Smooth muscle cell of the coronary artery (primary cell): Measurements from ENCODE around the gene LAMP1. TPM values are rescaled to one million over a fixed set of nuclear protein-coding genes. Genes with fewer than 3 reads are reported as not detected.

Experiments used
- total RNA-seq: library from RNA; depleted of rRNA; stranded (reverse); fragments of >200 nt; gene quantifications from 2 replicates; pipeline ENCODE4 v1.2.3, GENCODE V29; 2014; ENCODE audit warnings: low replicate concordance

Gene LAMP1, protein sequence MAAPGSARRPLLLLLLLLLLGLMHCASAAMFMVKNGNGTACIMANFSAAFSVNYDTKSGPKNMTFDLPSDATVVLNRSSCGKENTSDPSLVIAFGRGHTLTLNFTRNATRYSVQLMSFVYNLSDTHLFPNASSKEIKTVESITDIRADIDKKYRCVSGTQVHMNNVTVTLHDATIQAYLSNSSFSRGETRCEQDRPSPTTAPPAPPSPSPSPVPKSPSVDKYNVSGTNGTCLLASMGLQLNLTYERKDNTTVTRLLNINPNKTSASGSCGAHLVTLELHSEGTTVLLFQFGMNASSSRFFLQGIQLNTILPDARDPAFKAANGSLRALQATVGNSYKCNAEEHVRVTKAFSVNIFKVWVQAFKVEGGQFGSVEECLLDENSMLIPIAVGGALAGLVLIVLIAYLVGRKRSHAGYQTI
- total RNA-seq: 167 and 324 TPM in 2 replicates

GRCh38 chr13:113296823-113297369 lies at the start of gene LAMP1:
TSS of gene LAMP1 (plus strand) at chr13:113297239. CDS start at chr13:113297435, 196 bp downstream.

Other genes starting within 250 kb of the LAMP1 start
- gene F7, start 191.4 kb upstream of the LAMP1 start, total RNA-seq: not detected in 2 replicates
- 4.1 and 18.6 TPM in 2 replicates for gene F10, start 174.4 kb upstream of the LAMP1 start, total RNA-seq
- gene PROZ, start 138.6 kb upstream of the LAMP1 start, total RNA-seq: not detected in 2 replicates
- gene PCID2, start 88.6 kb upstream of the LAMP1 start, total RNA-seq: 40.7 and 63.1 TPM in 2 replicates
- gene CUL4A, start 87.6 kb upstream of the LAMP1 start, total RNA-seq: 76.6 and 77.1 TPM in 2 replicates
- 0.70 and 0.90 TPM in 2 replicates for gene GRTP1, start 66.9 kb downstream of the LAMP1 start, total RNA-seq
- 0.45 and 1.6 TPM in 2 replicates for gene ADPRHL1, start 156.2 kb downstream of the LAMP1 start, total RNA-seq
- 7.4 and 9.2 TPM in 2 replicates for gene DCUN1D2, start 193.5 kb downstream of the LAMP1 start, total RNA-seq